Keratinocyte (primary cell): Measurements from ENCODE around the gene ITGB4. TPM values are rescaled to one million over a fixed set of nuclear protein-coding genes. Genes with fewer than 3 reads are reported as not detected.

Experiments used
- DNase-seq: peaks from one replicate; pipeline ENCODE4 v3.0.0-alpha.2; 2011; ENCODE audit warnings: low read depth, missing footprints, low spot score
- FAIRE-seq: peaks from 2 replicates; lab custom pipeline; 2011; peaks lifted over from hg19 to GRCh38; lab: Jason Lieb, UNC
- H2AFZ ChIP-seq: 2 replicates; pipeline ENCODE4 v1.6.0; 2012; ENCODE audit warnings: low read length, control low read depth, inconsistent platforms; ENCODE audit not compliant: control insufficient read depth
- H3K27ac ChIP-seq: 2 replicates; pipeline ENCODE4 v1.5.1; 2011; ENCODE audit warnings: low read length; ENCODE audit not compliant: control insufficient read depth, insufficient read depth
- H3K27me3 ChIP-seq: 3 replicates; pipeline ENCODE4 v1.6.0; 2011; ENCODE audit warnings: low read length; ENCODE audit not compliant: control insufficient read depth, insufficient read depth; ENCODE audit errors: extremely low read depth
- H3K36me3 ChIP-seq, 2 experiments: 2 replicates in 1 of 2; 3 replicates in 1 of 2; pipeline ENCODE4 v1.5.1; 2011; ENCODE audit warnings: low read length in 2 of 2, mild to moderate bottlenecking in 1 of 2; ENCODE audit not compliant: control insufficient read depth in 2 of 2, insufficient read depth in 2 of 2; ENCODE audit errors: extremely low read depth in 1 of 2
- H3K4me1 ChIP-seq: 3 replicates; pipeline ENCODE4 v1.5.1; 2011; ENCODE audit warnings: low read length; ENCODE audit not compliant: control insufficient read depth, insufficient read depth; ENCODE audit errors: extremely low read depth
- H3K4me2 ChIP-seq: 3 replicates; pipeline ENCODE4 v1.6.0; 2011; ENCODE audit warnings: low read depth, low read length; ENCODE audit not compliant: control insufficient read depth, insufficient read depth; ENCODE audit errors: extremely low read depth
- H3K4me3 ChIP-seq, 3 experiments: fragments of 200-600 bp in 1 of 3; sonication (generic) in 1 of 3; 2 replicates in 2 of 3; 3 replicates in 1 of 3; pipeline ENCODE4 v1.5.1; 2011 to 2016; ENCODE audit warnings: low read length in 3 of 3, mild to moderate bottlenecking in 3 of 3, control low read depth in 2 of 3, inconsistent platforms in 1 of 3, low read depth in 1 of 3, mixed read lengths in 1 of 3, mixed run types in 1 of 3, moderate library complexity in 1 of 3; ENCODE audit not compliant: control insufficient read depth in 2 of 3, insufficient read depth in 2 of 3; ENCODE audit errors: extremely low read depth in 1 of 3
- H3K79me2 ChIP-seq: 2 replicates; pipeline ENCODE4 v1.6.0; 2012; ENCODE audit warnings: low read length; ENCODE audit not compliant: control insufficient read depth, insufficient read depth
- H3K9ac ChIP-seq: 3 replicates; pipeline ENCODE4 v1.6.0; 2011; ENCODE audit warnings: low read length; ENCODE audit not compliant: control insufficient read depth, insufficient read depth; ENCODE audit errors: extremely low read depth
- H3K9me1 ChIP-seq: 3 replicates; pipeline ENCODE4 v1.6.0; 2011; ENCODE audit warnings: low read length; ENCODE audit not compliant: control insufficient read depth, insufficient read depth; ENCODE audit errors: extremely low read depth
- H3K9me3 ChIP-seq: 2 replicates; pipeline ENCODE4 v1.5.1; 2012; ENCODE audit warnings: low read depth, low read length; ENCODE audit not compliant: control insufficient read depth
- H4K20me1 ChIP-seq: 3 replicates; pipeline ENCODE4 v1.6.0; 2011; ENCODE audit warnings: low read length; ENCODE audit not compliant: control insufficient read depth, insufficient read depth; ENCODE audit errors: extremely low read depth
- CTCF ChIP-seq, 3 experiments: IDR thresholded peaks in 1 of 3; conservative IDR thresholded peaks in 1 of 3; optimal IDR thresholded peaks in 1 of 3; 2 replicates in 2 of 3; 3 replicates in 1 of 3; pipeline versions ENCODE3 to v1.5.1; 2011; ENCODE audit warnings: low read length in 3 of 3, mild to moderate bottlenecking in 3 of 3, moderate library complexity in 2 of 3, control low read depth in 1 of 3, inconsistent platforms in 1 of 3; ENCODE audit not compliant: insufficient read depth in 2 of 3; ENCODE audit errors: extremely low read depth in 1 of 3
- EZH2 ChIP-seq: IDR thresholded peaks from one replicate; pipeline ENCODE4 v1.6.1; 2012; ENCODE audit warnings: inconsistent platforms, mild to moderate bottlenecking, low read length, moderate library complexity
- dilution Hi-C: fragments of 300-500 bp; cut with MboI; formaldehyde crosslinking; loops from one replicate; pipeline ENCODE4 v1.7.0; 2020; ENCODE audit warnings: low sequenced_read_pairs; ENCODE audit not compliant: extremely low pct_ligation_motif_present
- polyA plus RNA-seq, 5 experiments: library from polyadenylated mRNA; depleted of rRNA in 3 of 5; stranded (reverse) in 3 of 5; stranded (forward) in 1 of 5; unstranded in 1 of 5; fragments of >200 nt; gene quantifications; 1 replicate in 1 of 5; 2 replicates in 3 of 5; 3 replicates in 1 of 5; pipeline versions ENCODE4 v1.2.1 to v1.2.3, GENCODE V29; 2011 to 2012; ENCODE audit warnings: missing spikeins in 2 of 5, low read depth in 1 of 5, low replicate concordance in 1 of 5

ITGB4 gene
- polyA plus RNA-seq, 1 donor (not counting 4 experiments of a cell fraction or from before 2014, with no cell fraction given): 761 TPM

- peak; percentile 98 for DNase-seq
- TF ChIP-seq CTCF (optimal IDR thresholded peaks at IDR 0.05 in 1 of 3, IDR thresholded peaks at IDR 0.05 in 1 of 3, conservative IDR thresholded peaks at IDR 0.05 in 1 of 3; ENCODE audit: extremely low read depth in 1 of 3, insufficient read depth in 2 of 3, low read length in 3 of 3): no peak
- TF ChIP-seq EZH2: no peak
- H3K79me2 ChIP-seq: peaks cover 34% of the 10 kb centered on the region
- no peak overlapping the region for H2AFZ ChIP-seq
- no peaks in the 10 kb centered on the region for H3K27me3 ChIP-seq
- H3K9me3 ChIP-seq: no peaks in the 10 kb centered on the region
- no peaks in the 10 kb centered on the region for H3K9me1 ChIP-seq
- peaks cover 99% of the 10 kb centered on the region for H3K4me1 ChIP-seq
- no peak overlapping the region for H3K4me3 ChIP-seq
- H3K36me3 ChIP-seq: peaks cover 9 to 24% of the 10 kb centered on the region in 2 experiments
- peak overlapping the region; percentile 99 for H3K27ac ChIP-seq
- H3K4me2 ChIP-seq: peak overlapping the region; percentile 73
- H3K9ac ChIP-seq: peak overlapping the region; percentile 90
- dilution Hi-C loops: no loop called here
- FAIRE-seq: peak; percentile 99
- H4K20me1 ChIP-seq: no peaks in the 10 kb centered on the region
Observed at GRCh38 chr17:75689441-75689873, 31.8 kb upstream of the ITGB4 start.

GRCh38 chr17:75691371-75691791 is 29.9 kb upstream of the ITGB4 start:
- no peaks in the 10 kb centered on the region for H4K20me1 ChIP-seq
- H3K9me3 ChIP-seq: no peaks in the 10 kb centered on the region
- peak overlapping the region; percentile 38 for H3K9ac ChIP-seq
- peak overlapping the region; percentile 99 for H3K27ac ChIP-seq
- no peaks in the 10 kb centered on the region for H3K27me3 ChIP-seq
- H3K4me1 ChIP-seq: peaks cover 99% of the 10 kb centered on the region
- DNase-seq (peak; percentile 93), FAIRE-seq (peak; percentile 83)
- peak overlapping the region; percentile 73 for H3K4me2 ChIP-seq
- peaks cover 33% of the 10 kb centered on the region for H3K79me2 ChIP-seq
- TF ChIP-seq EZH2 (no peak), CTCF (optimal IDR thresholded peaks at IDR 0.05 in 1 of 3, IDR thresholded peaks at IDR 0.05 in 1 of 3, conservative IDR thresholded peaks at IDR 0.05 in 1 of 3; ENCODE audit: extremely low read depth in 1 of 3, insufficient read depth in 2 of 3, low read length in 3 of 3) (peak in 1 of 3 experiments; percentile 16)
- no peak overlapping the region for H2AFZ ChIP-seq
- H3K36me3 ChIP-seq: peaks cover 9 to 29% of the 10 kb centered on the region in 2 experiments
- no peak overlapping the region for H3K4me3 ChIP-seq
- dilution Hi-C loops: no loop called here
- no peaks in the 10 kb centered on the region for H3K9me1 ChIP-seq
